ENCODE results near the gene FYCO1.

Gene FYCO1

DNA sequence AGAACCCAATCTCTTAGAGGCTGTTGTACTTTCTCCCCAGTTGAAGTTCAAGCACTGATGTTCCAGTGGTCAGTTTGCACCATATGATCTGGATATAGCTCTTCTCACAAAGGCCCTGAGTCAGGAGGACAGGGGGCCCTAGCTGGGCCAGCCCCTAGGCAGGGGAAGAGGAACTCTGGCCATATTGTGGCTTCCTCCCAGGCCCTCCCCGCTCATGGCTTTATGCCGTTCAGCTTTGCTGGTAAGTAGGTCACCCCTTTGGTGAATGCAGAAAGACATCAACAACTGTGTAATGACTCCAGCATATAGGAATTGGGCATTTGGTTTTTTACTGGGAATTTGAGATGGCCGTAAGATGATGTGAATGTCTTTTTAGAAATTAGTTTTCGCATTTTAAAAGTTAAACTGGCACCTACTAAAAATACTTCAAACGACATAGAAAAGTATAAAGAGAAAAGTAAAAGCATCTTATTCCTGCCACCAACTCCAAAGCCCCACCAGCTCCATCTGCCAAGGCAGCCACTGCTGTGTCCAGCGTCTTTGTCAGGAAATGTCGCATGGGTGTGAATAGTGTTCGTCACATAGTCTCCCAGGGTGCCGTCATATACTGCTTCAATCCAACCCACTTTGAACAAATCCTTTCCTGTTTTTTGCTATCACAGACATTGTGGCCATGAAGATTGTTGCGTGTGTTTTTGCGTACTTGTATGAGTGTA lies 84.0 kb downstream of the FYCO1 start:
- no peak overlapping the region for H3K4me2 ChIP-seq (ENCODE audit: low read length)
- no peaks in the 10 kb centered on the region for H3K9me3 ChIP-seq (ENCODE audit: control insufficient read depth, low read length)
- H3K4me3 ChIP-seq (ENCODE audit: low read depth, low read length): no peak overlapping the region
- H2AFZ ChIP-seq: no peak overlapping the region
- no peaks in the 10 kb centered on the region for H3K36me3 ChIP-seq (ENCODE audit: control insufficient read depth, insufficient read depth, low read length)
- TF ChIP-seq, protein P1, sequence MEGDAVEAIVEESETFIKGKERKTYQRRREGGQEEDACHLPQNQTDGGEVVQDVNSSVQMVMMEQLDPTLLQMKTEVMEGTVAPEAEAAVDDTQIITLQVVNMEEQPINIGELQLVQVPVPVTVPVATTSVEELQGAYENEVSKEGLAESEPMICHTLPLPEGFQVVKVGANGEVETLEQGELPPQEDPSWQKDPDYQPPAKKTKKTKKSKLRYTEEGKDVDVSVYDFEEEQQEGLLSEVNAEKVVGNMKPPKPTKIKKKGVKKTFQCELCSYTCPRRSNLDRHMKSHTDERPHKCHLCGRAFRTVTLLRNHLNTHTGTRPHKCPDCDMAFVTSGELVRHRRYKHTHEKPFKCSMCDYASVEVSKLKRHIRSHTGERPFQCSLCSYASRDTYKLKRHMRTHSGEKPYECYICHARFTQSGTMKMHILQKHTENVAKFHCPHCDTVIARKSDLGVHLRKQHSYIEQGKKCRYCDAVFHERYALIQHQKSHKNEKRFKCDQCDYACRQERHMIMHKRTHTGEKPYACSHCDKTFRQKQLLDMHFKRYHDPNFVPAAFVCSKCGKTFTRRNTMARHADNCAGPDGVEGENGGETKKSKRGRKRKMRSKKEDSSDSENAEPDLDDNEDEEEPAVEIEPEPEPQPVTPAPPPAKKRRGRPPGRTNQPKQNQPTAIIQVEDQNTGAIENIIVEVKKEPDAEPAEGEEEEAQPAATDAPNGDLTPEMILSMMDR (IDR thresholded peaks at IDR 0.05): no peak
- H3K79me2 ChIP-seq: no peaks in the 10 kb centered on the region
- no peak overlapping the region for H3K27ac ChIP-seq
- no peaks in the 10 kb centered on the region for H3K4me1 ChIP-seq
- H3K27me3 ChIP-seq (ENCODE audit: control insufficient read depth, insufficient read depth, low read length): no peaks in the 10 kb centered on the region
- no peak overlapping the region for H3K9ac ChIP-seq

DNA sequence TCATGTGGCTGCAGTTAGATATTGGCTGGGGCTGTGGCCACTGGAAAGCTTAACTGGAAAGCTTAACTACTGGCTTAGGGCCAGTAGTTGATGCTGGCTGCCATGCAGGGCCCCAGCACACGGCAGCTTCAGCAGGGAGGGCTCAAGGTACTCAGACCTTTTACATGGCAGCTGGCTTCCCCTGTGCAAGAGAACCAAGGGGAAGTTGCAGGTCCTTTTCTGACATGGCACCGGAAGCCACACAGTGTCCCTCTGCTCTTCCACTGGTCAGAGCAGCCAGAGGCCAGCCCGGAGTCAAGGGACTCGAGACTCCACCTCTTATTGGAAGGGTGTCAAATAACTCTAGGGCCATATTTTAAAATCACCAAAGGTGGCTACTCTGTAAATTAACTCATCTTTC lies 84.7 kb downstream of the FYCO1 start:
- Histone ChIP-seq H3K27me3 (ENCODE audit: control insufficient read depth, insufficient read depth, low read length) (no peaks in the 10 kb centered on the region), H3K4me1 (no peaks in the 10 kb centered on the region), H3K27ac (no peak overlapping the region), H3K36me3 (ENCODE audit: control insufficient read depth, insufficient read depth, low read length) (no peaks in the 10 kb centered on the region), H3K79me2 (no peaks in the 10 kb centered on the region), H3K4me2 (ENCODE audit: low read length) (no peak overlapping the region), H3K4me3 (ENCODE audit: low read depth, low read length) (no peak overlapping the region), H2AFZ (no peak overlapping the region), H3K9ac (no peak overlapping the region), H3K9me3 (ENCODE audit: control insufficient read depth, low read length) (no peaks in the 10 kb centered on the region)
- TF ChIP-seq, protein P1 (IDR thresholded peaks at IDR 0.05): no peak

DNA sequence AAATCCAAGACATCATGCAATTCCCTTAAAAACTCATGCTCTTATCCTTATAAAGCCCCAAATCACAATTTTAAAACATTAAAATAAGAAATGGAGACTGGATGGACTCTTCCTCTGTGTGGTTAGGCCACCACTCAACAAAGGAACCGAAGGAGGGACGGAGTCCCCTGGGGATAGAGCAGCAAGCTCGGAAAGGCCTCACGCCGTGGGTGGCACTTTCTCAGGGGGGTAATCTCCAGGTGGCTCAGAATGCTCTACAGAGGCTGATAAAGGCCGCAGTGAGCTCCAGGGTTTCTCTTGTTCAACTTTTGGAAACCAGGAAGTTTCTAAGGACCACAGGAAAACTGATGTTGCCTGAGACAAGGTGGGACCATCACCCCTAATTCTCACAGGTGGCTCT lies 86.1 kb downstream of the FYCO1 start:
- H3K27me3 ChIP-seq (ENCODE audit: control insufficient read depth, insufficient read depth, low read length): no peaks in the 10 kb centered on the region
- H3K36me3 ChIP-seq (ENCODE audit: control insufficient read depth, insufficient read depth, low read length): no peaks in the 10 kb centered on the region
- H2AFZ ChIP-seq: no peak overlapping the region
- no peaks in the 10 kb centered on the region for H3K79me2 ChIP-seq
- H3K4me2 ChIP-seq (ENCODE audit: low read length): no peak overlapping the region
- TF ChIP-seq, protein P1 (IDR thresholded peaks at IDR 0.05): no peak
- H3K27ac ChIP-seq: no peak overlapping the region
- no peaks in the 10 kb centered on the region for H3K4me1 ChIP-seq
- H3K4me3 ChIP-seq (ENCODE audit: low read depth, low read length): no peak overlapping the region
- no peak overlapping the region for H3K9ac ChIP-seq
- H3K9me3 ChIP-seq (ENCODE audit: control insufficient read depth, low read length): no peaks in the 10 kb centered on the region

DNA sequence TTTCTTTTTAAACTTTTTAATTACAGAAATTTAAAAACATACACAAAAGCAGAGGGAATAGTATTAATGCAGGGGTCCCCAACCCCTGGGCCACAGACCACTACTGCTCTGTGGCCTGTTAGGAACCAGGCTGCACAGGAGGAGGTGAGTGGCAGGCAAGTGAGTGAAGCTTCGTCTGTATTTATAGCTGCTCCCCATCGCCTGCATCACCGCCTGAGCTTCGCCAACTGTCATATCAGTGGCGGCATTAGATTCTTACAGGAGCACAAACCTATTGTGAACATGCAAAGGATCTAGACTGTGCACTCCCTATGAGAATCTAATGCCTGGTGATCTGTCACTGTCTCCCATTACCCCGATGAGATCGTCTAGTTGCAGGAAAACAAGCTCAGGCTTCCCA lies 86.9 kb downstream of the FYCO1 start:
- no peak overlapping the region for H3K4me3 ChIP-seq (ENCODE audit: low read depth, low read length)
- no peak overlapping the region for H3K27ac ChIP-seq
- H2AFZ ChIP-seq: no peak overlapping the region
- H3K9ac ChIP-seq: no peak overlapping the region
- TF ChIP-seq, protein P1 (IDR thresholded peaks at IDR 0.05): no peak
- H3K79me2 ChIP-seq: no peaks in the 10 kb centered on the region
- H3K9me3 ChIP-seq (ENCODE audit: control insufficient read depth, low read length): no peaks in the 10 kb centered on the region
- no peaks in the 10 kb centered on the region for H3K27me3 ChIP-seq (ENCODE audit: control insufficient read depth, insufficient read depth, low read length)
- no peaks in the 10 kb centered on the region for H3K36me3 ChIP-seq (ENCODE audit: control insufficient read depth, insufficient read depth, low read length)
- H3K4me1 ChIP-seq: no peaks in the 10 kb centered on the region
- H3K4me2 ChIP-seq (ENCODE audit: low read length): no peak overlapping the region

Measured in parathyroid adenoma (tissue), 2 donors.